Endodermal cell (in vitro differentiated cells): ENCODE data around the gene ABCA2. TPM values are rescaled to one million over a fixed set of nuclear protein-coding genes. Genes with fewer than 3 reads are reported as not detected.

Experiments
- DNase-seq: peaks from one replicate; pipeline ENCODE4 v3.0.0-alpha.2; 2017
- H3K27ac ChIP-seq: 2 replicates; pipeline ENCODE4 v1.5.1; 2013; ENCODE audit warnings: mild to moderate bottlenecking, low read depth, low read length, moderate library complexity
- H3K27me3 ChIP-seq: 2 replicates; pipeline ENCODE4 v1.6.1; 2013; ENCODE audit warnings: mild to moderate bottlenecking, low read length, moderate library complexity; ENCODE audit not compliant: insufficient read depth, control insufficient read depth, poor library complexity, severe bottlenecking
- H3K36me3 ChIP-seq: 2 replicates; pipeline ENCODE4 v1.7.0; 2013; ENCODE audit warnings: mild to moderate bottlenecking, low read length, moderate library complexity; ENCODE audit not compliant: control insufficient read depth, insufficient read depth
- H3K4me1 ChIP-seq: one replicate; pipeline ENCODE4 v1.7.0; 2013; ENCODE audit warnings: low read length; ENCODE audit not compliant: control insufficient read depth, insufficient read depth
- H3K4me3 ChIP-seq: 2 replicates; pipeline ENCODE4 v1.5.1; 2013; ENCODE audit warnings: mild to moderate bottlenecking, low read length, moderate library complexity
- H3K9ac ChIP-seq: 2 replicates; pipeline ENCODE4 v1.6.1; 2013; ENCODE audit warnings: mild to moderate bottlenecking, low read length, moderate library complexity; ENCODE audit not compliant: poor library complexity, severe bottlenecking; ENCODE audit errors: extremely low read depth
- H3K9me3 ChIP-seq: 2 replicates; pipeline ENCODE4 v1.6.1; 2013; ENCODE audit warnings: mild to moderate bottlenecking, low read length, moderate library complexity; ENCODE audit not compliant: control insufficient read depth
- H3K27ac Mint-ChIP-seq: 2 replicates; pipeline ENCODE4 v1.8.0; 2020; ENCODE audit warnings: mixed read lengths
- H3K27me3 Mint-ChIP-seq: 2 replicates; pipeline ENCODE4 v1.8.0; 2021; ENCODE audit warnings: mild to moderate bottlenecking, mixed read lengths; ENCODE audit not compliant: insufficient read depth
- H3K36me3 Mint-ChIP-seq: 2 replicates; pipeline ENCODE4 v1.8.0; 2020; ENCODE audit warnings: low read depth, mixed read lengths
- H3K4me1 Mint-ChIP-seq: 2 replicates; pipeline ENCODE4 v1.8.0; 2020; ENCODE audit warnings: mixed read lengths
- H3K4me3 Mint-ChIP-seq: 2 replicates; pipeline ENCODE4 v1.8.0; 2020; ENCODE audit warnings: mild to moderate bottlenecking, moderate library complexity, mixed read lengths
- H3K9me3 Mint-ChIP-seq: 2 replicates; pipeline ENCODE4 v1.8.0; 2020; ENCODE audit warnings: mild to moderate bottlenecking, mixed read lengths
- CTCF ChIP-seq: fragments of 200-600 bp; sonication (generic); conservative IDR thresholded peaks from 2 replicates; pipeline ENCODE4 v1.5.0; 2021; ENCODE audit warnings: antibody characterized with exemption, mild to moderate bottlenecking
- WGBS, 2 experiments: methylation state at CpG; one replicate each; pipeline versions ENCODE4 v1.1.5 to v1.1.7; 2013; ENCODE audit warnings: missing lambda C conversion rate in 2 of 2, mixed read lengths in 1 of 2; ENCODE audit not compliant: insufficient coverage in 1 of 2, insufficient read length in 1 of 2; 5-methylcytosine and 5-hydroxymethylcytosine counted together
- total RNA-seq, 2 donors: library from RNA; stranded (reverse); fragmentation: NEBNext Ultra II Directional in 1 of 2; extraction: Animal tissue kit (Norgen Biotek cat#: 25700) in 1 of 2; gene quantifications; 2 replicates in 1 of 2; 3 replicates in 1 of 2; pipeline ENCODE4 v1.2.1, GENCODE V29; 2021

ABCA2 gene
- total RNA-seq, 2 donors from 2014 or later = 21.5 to 30.0 TPM

GRCh38 chr9:136973618-136974617 lies 54.1 kb downstream of the ABCA2 start:
- H3K27ac ChIP-seq = no peak overlapping the region
- Mint-ChIP-seq H3K36me3 (no peaks in the 10 kb centered on the region), H3K4me1 (peaks cover 2% of the 10 kb centered on the region), H3K4me3 (no peak overlapping the region), H3K27me3 (peaks cover 2% of the 10 kb centered on the region), H3K9me3 (no peaks in the 10 kb centered on the region), H3K27ac (no peak overlapping the region)
- H3K4me1 ChIP-seq = no peaks in the 10 kb centered on the region
- TF ChIP-seq CTCF = no peak
- no peak for DNase-seq
- H3K9me3 ChIP-seq = no peaks in the 10 kb centered on the region
- H3K4me3 ChIP-seq = no peak overlapping the region
- no peaks in the 10 kb centered on the region for H3K36me3 ChIP-seq
- WGBS, 2 experiments = 89 to 90% methylated on average over 14 to 29 of the region's 29 CpGs
- H3K9ac ChIP-seq = no peak overlapping the region
- H3K27me3 ChIP-seq = peaks cover 6% of the 10 kb centered on the region

DNA sequence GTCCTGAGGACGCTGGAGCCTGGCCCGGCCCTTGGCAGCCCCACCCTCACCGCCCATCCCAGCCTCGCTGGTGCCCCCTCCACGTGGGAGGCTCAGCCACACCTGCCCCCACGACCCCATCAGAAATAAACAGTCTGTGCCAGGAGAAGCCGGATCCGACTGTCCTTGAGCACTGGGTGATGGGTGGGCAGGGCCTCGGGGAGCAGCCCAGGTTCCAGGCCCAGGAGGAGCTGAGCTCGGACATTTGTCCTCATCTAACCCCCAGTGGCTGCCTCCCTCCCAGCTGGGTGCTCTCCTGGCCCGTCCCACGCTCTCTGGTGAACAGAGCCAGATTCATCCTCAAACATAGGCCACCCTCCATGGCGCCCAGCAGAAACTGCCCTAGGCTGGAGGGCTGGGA lies 55.3 kb downstream of the ABCA2 start:
- no peaks in the 10 kb centered on the region for H3K9me3 Mint-ChIP-seq
- TF ChIP-seq CTCF = no peak
- H3K9me3 ChIP-seq = no peaks in the 10 kb centered on the region
- H3K36me3 Mint-ChIP-seq = no peaks in the 10 kb centered on the region
- no peaks in the 10 kb centered on the region for H3K4me1 ChIP-seq
- H3K4me3 ChIP-seq = no peak overlapping the region
- no peak overlapping the region for H3K27ac ChIP-seq
- no peak overlapping the region for H3K9ac ChIP-seq
- no peak overlapping the region for H3K4me3 Mint-ChIP-seq
- H3K4me1 Mint-ChIP-seq = peaks cover 2% of the 10 kb centered on the region
- no peak for DNase-seq
- peaks cover 2% of the 10 kb centered on the region for H3K27me3 Mint-ChIP-seq
- 71 to 78% methylated on average over 4 to 13 of the region's 13 CpGs for WGBS, 2 experiments
- H3K36me3 ChIP-seq = no peaks in the 10 kb centered on the region
- peaks cover 6% of the 10 kb centered on the region for H3K27me3 ChIP-seq
- H3K27ac Mint-ChIP-seq = no peak overlapping the region

DNA sequence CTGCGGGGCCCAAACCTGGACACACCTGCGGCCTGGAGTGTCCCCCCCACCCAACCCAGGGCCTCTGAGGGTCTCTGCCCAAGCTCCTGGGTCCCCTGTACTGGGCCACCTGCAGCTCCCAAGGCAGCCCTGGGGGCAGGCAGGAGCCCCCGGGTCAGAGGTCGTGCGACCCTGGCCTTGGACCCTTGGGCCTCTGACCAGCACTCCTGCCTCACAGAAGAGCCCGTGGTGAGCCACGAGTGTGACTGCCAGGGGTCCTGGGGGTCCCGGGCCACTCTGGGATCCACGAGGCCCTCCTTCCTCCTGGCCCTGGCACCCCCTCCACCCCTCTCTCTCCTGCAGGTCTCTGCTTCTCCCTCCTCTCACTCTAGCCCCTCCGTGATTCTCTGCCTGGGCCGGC lies 55.7 kb downstream of the ABCA2 start:
- no peak overlapping the region for H3K4me3 ChIP-seq
- no peak overlapping the region for H3K27ac ChIP-seq
- H3K4me1 ChIP-seq = no peaks in the 10 kb centered on the region
- H3K4me1 Mint-ChIP-seq = peaks cover under 1% of the 10 kb centered on the region
- H3K9ac ChIP-seq = no peak overlapping the region
- H3K36me3 Mint-ChIP-seq = no peaks in the 10 kb centered on the region
- DNase-seq = no peak
- no peaks in the 10 kb centered on the region for H3K9me3 ChIP-seq
- 88 to 91% methylated on average over 8 to 11 of the region's 11 CpGs for WGBS, 2 experiments
- peaks cover 3% of the 10 kb centered on the region for H3K27me3 ChIP-seq
- H3K27me3 Mint-ChIP-seq = peaks cover under 1% of the 10 kb centered on the region
- no peak overlapping the region for H3K4me3 Mint-ChIP-seq
- H3K36me3 ChIP-seq = no peaks in the 10 kb centered on the region
- H3K9me3 Mint-ChIP-seq = no peaks in the 10 kb centered on the region
- TF ChIP-seq CTCF = no peak
- no peak overlapping the region for H3K27ac Mint-ChIP-seq
